GM12878 (cell line): ENCODE data around the gene KCNA5.

Source experiments
- ATF3 ChIP-seq: IDR thresholded peaks from 2 replicates; pipeline ENCODE4 v1.6.1; 2011; ENCODE audit warnings: low read depth, mild to moderate bottlenecking, low read length, moderate library complexity, borderline replicate concordance; ENCODE audit errors: extremely low read depth
- CBFB ChIP-seq: IDR thresholded peaks from 2 replicates; pipeline ENCODE4 v1.6.1; 2016; ENCODE audit warnings: antibody characterized with exemption, low read depth
- CREM ChIP-seq: IDR thresholded peaks from 2 replicates; pipeline ENCODE4 v1.6.1; 2014; ENCODE audit warnings: antibody characterized with exemption, low read depth
- CTCF ChIP-seq, 3 experiments: IDR thresholded peaks in 2 of 3; conservative IDR thresholded peaks in 1 of 3; 2 replicates each; pipeline ENCODE4 v1.5.1; 2011; ENCODE audit warnings: low read depth in 3 of 3, low read length in 3 of 3, mild to moderate bottlenecking in 3 of 3, control low read depth in 2 of 3, moderate library complexity in 2 of 3, inconsistent platforms in 1 of 3, mixed read lengths in 1 of 3; ENCODE audit not compliant: control insufficient read depth in 2 of 3, insufficient read depth in 1 of 3; ENCODE audit errors: extremely low read depth in 1 of 3
- EZH2 ChIP-seq: IDR thresholded peaks from 2 replicates; pipeline ENCODE4 v1.6.1; 2012; ENCODE audit warnings: low read depth, mild to moderate bottlenecking, control low read depth, inconsistent platforms, low read length, borderline replicate concordance; ENCODE audit not compliant: control insufficient read depth
- POLR2A ChIP-seq: IDR thresholded peaks from 2 replicates; pipeline ENCODE4 v1.6.1; 2011; ENCODE audit warnings: low read depth, mild to moderate bottlenecking, low read length
- RAD21 ChIP-seq: IDR thresholded peaks from 2 replicates; pipeline ENCODE4 v1.6.1; 2011; ENCODE audit warnings: mild to moderate bottlenecking, low read depth, low read length, moderate library complexity; ENCODE audit not compliant: insufficient read depth
- TAF1 ChIP-seq: IDR thresholded peaks from 2 replicates; pipeline ENCODE4 v1.6.1; 2011; ENCODE audit warnings: mild to moderate bottlenecking, low read depth, low read length, borderline replicate concordance
- USF2 ChIP-seq: IDR thresholded peaks from 2 replicates; pipeline ENCODE4 v1.6.1; 2011; ENCODE audit warnings: low read depth, low read length, improper control_type of control experiment, borderline replicate concordance
- ZNF274 ChIP-seq: IDR thresholded peaks from one replicate; pipeline ENCODE4 v1.8.0; 2011; ENCODE audit not compliant: insufficient read length, insufficient read depth

GRCh38 chr12:5017638-5018348, 25.9 kb upstream of the KCNA5 start:
- TF ChIP-seq CREM (no peak), ATF3 (no peak), RAD21 (no peak), USF2 (no peak), EZH2 (no peak), ZNF274 (no peak), CTCF (IDR thresholded peaks at IDR 0.05 in 2 of 3, conservative IDR thresholded peaks at IDR 0.05 in 1 of 3; ENCODE audit: control insufficient read depth in 2 of 3, extremely low read depth in 1 of 3, insufficient read depth in 1 of 3, low read depth in 3 of 3, low read length in 3 of 3) (no peak), CBFB (no peak), TAF1 (no peak), POLR2A (no peak)
